Right hindlimb (tissue), 1 donor: ENCODE measurements around the gene KLHL10.
A peak's percentile ranks its signal among the peaks of the same experiment; 100 is the strongest.
"Not testable (repeated sequence)": the region's sequence is repeated elsewhere in the genome, so short reads cannot be mapped to it uniquely, and the experiment has no call there.

Experiments used
- DNase-seq: peaks from one replicate; pipeline ENCODE4 v3.0.0-alpha.2; 2018

Gene KLHL10

DNA sequence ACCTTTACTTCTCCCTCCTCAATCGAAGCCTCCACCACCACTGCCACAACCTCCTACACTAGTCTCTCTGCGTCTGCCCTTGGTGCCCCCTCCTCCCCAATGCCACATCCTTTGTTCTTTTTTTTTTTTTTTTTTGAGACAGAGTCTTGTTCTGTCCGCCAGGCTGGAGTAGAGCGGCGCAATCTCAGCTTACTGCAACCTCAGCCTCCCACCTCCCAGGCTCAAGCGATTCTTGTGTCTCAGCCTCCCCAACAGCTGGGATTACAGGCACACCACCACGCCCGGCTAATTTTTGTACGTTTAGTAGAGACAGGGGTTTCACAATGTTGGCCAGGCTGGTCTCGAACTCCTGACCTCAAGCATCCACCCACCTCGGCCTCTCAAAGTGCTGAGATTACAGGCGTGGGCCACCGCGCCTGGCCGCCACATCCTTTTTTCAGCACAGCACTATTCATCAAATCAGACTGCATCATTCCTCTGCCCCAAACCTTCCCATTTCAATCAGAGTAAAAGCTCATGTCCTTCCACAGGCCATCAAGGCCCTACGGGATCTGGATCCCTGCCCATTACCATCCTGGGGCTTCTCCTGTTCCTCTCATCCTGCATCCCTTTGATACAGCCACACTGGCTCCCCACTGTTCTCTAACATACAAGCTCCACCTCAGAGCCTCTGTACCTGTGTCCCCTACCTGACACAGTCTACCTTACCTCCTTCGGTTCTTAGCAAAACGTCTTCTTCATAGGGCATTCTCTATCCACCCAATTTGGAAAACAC is 25.6 kb downstream of the KLHL10 start:
- no peak for DNase-seq

DNA sequence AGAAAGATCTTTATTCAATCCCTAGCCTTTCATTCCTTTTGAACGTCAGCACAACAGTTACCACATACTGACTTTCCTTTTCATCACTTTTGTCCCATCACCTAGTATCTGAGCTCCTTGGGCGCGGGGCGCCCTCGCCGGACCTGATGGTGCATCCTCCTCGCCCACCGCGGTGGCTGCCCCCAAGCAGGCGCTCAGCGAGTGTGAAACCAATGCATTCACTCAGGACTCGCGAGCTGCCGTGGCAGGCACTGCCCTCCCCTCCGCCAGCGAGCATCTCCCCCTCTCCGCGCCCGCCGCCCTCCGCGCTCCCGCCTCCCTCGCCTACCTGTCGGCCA is 26.8 kb downstream of the KLHL10 start:
- no peak for DNase-seq

- peak; percentile 93 for DNase-seq
These were observed 27.4 kb downstream of the KLHL10 start, which contains the start of gene KLHL11 for GRCh38 chr17:41864836-41865595. KLHL11 (minus strand) TSS chr17:41865423; CDS start chr17:41865370, 53 bp downstream.

DNA sequence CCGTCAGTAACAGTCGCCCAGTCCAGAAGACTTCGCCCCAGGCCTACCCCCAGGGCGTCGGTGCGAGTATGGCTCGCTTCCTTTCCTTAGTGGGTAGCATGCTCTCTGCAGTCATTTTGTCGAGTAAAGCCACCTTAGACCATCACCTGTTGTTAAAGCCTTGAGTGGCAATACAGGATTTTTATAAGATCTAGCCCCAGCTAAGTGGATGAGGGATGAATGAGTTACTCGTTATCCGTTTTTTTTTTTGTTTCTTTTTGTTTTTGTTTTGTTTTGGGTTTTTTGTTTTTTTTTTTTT is 27.9 kb downstream of the KLHL10 start:
- DNase-seq = no peak

DNA sequence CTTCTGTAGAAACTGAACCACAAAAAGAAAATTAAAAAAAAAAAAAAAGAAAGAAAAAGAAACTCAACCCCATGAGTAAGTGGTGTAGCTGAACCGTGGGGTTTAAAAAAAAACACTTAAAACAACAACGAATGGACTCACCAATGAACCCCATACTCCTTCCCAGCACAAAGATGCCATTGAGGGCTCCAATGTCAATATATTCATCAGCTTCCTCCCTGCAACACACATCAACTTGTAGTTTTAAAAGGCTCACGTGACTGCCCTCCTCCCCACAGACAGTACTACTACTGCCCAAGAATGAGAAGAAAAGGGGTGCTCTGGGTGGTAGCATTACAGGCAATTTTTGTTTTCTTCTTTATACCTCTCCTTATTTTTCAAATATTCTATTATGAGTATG is 30.9 kb downstream of the KLHL10 start:
- DNase-seq = no peak

DNA sequence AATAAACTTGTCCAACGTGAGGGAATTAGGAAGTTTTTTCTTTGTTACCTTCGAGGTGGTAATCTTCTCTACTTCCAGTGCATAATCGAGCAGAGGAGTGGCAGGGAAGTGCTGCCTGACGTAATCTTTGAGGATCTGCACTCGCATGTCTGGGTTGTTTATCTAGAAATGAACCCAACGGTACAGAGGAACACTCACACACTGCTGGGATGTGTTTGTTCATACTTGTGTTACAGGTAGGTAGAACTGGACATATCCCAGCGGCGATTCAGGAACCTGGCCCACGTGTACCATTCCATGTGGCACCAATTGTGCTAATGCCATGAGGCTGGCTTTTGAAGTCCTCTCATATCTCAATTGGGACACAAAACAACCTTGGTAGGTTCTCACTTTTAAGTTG is 31.8 kb downstream of the KLHL10 start:
- DNase-seq = no peak

- DNase-seq = no peak
These were observed 32.5 kb downstream of the KLHL10 start for GRCh38 chr17:41870097-41870496.

DNA sequence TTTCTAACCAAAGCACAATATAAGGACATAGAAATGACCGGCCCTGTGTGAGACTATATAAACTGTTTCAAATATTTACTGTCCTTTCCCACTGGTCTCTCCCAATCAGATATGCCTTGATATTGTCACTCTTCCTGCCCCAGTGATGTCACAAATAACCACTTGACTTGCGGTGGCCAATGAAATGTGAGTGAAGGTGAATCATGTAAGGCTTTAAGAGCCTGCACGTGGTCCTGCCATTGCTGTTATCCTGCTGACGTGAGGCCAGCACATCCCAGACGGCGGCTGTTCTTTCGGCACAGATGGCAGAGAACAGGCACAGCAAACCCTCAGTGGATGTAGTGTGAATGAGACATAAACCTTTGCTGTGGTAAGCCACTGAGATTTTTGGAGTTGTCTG is 33.0 kb downstream of the KLHL10 start:
- DNase-seq = no peak

- no peak for DNase-seq
These were observed 34.2 kb downstream of the KLHL10 start for GRCh38 chr17:41871789-41872188.

DNA sequence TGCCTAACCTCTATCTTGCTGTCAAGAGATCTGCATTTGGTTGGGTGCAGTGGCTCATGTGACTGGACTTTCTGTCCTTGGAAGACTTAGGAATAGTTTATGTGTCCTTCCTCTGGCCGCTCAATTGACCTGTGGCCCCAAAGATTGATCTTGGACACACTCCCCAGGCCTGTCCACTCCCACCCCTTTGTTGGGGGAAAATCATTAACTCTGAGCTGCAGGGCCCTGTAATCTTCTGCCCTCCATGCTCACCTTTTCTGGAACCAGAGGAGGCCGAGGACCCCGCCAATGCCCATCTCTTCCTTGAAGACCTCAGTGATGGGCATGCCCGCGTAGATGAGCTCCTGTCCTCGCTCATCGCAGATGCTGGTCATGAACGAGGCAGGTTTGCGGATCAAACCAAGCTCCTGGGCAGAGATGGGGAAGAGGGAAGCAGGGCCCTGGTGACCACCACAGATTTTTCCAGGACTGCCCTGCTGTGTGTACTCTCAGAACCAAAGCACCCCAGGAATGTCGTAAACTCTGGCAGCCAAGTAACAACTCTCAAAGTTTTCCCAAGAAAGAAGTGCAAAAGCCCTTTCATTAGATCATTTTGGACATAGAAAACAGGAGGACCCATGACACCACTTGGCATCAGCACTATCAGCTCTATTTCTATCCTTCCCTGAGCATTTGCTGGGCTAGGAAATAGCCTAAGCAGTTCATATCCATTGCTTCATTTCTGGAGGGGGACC is 36.1 kb downstream of the KLHL10 start:
- no peak for DNase-seq

- not testable (repeated sequence) for DNase-seq
These were observed 36.7 kb downstream of the KLHL10 start for GRCh38 chr17:41874293-41874670.

GRCh38 chr17:41880130-41880529 is 42.5 kb downstream of the KLHL10 start:
- DNase-seq = no peak

DNA sequence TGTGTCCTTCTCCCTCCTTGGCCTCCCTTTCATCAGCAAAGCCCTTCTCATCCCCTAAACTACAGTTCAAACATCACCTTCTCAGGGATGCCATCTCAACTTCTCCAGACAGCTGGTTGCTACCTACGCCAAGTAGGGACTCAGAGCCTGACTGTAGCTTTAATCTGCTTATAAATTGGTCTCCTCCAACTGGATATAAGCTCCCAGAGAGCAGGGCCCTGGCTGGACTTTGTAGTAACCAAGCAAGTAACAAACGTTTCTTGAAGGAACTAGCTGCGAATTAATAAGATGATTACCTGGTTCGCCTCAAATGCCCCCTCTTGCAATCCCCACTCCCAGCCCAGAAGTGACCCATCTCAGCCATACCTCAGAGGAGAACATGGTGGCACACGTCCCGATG is 45.1 kb downstream of the KLHL10 start:
- no peak for DNase-seq

DNA sequence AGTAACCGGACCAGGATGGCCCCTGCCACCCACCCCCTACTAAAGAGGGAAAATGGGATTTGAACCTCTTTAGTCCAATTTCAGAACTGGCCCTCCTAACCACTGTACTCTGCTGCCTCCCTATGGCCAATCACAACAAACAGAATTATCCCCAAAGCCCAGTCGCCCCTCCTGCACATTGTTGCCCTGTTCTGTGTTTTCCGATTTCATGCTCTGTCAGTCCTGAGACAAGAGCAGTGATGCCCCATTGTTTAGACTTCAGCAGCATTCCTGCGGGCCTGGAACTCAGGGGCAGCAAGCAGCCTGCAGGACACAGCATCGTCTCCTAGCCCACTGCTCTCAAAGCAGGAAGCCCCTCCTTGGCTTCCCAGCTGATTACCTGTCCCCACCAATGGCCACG is 48.1 kb downstream of the KLHL10 start:
- DNase-seq = no peak

DNA sequence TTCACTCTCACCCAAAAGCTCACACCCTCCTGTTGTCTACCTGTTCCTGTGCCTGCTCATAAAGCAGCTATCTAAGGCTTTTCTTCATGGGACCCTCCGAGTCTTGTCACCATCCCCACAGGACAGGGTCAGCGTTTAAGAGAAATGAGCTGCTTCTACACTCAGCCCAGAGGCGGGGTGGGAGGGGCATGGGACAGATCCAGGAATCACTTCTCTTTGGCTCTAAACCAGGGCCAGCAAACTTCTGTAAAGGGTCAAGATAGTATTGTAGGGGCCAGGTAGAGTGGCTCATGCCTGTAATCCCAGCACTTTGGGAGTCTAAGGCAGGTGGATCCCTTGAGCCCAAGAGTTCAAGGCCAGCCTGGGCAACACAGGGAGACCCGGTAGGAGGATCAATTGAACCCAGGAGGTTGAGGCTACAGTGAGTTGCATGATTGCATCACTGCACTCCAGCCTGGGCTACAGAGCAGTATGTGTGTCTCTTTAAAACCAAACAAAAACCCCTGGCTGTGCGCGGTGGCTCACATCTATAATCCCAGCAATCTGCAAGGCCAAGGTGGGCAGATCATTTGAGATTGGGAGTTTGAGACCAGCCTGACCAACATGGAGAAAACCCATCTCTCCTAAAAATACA is 50.8 kb downstream of the KLHL10 start:
- DNase-seq = no peak

DNA sequence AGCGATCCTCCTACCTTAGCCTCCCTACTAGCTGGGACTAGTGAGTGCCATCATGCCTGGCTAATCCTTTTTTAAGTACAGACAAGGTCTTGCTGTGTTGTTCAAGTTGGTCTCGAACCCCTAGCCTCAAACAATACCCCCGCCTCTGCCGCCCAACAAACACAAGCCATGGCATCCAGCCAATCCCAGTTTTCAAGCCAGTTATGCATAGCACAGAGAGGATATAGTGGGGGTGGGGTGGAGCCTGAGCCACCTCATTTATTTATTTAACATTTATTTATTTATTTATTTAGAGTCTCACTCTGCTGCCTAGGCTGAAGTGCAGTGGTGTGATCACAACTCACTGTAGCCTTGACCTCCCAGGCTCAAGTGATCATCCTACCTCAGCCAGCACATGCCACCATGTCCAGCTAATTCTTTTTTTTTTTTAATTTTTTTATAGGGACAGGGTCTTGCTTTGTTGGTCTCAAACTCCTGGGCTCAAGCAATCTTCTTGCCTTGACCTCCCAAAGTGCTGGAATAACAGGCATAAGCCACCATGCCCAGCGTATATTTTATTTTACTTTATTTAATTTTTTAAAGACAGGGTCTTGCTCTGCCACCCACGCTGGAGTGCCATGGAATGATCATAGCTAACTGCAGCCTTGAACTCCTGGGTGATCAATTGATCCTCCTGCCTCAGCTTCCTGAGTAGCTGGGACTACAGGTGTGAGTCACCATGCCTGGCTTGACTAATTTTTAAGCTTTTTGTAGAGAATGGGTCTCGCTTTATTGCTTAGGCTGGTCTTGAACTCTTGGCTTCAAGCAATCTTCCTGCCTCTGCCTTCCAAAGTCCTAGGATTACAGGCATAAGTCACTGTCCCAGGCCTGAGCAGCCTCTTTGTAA is 53.8 kb downstream of the KLHL10 start:
- no peak for DNase-seq

GRCh38 chr17:41892021-41892376 is 54.4 kb downstream of the KLHL10 start:
- no peak for DNase-seq

GRCh38 chr17:41893384-41893783 is 55.8 kb downstream of the KLHL10 start:
- no peak for DNase-seq

GRCh38 chr17:41894791-41895331 is 57.2 kb downstream of the KLHL10 start:
- DNase-seq = no peak

DNA sequence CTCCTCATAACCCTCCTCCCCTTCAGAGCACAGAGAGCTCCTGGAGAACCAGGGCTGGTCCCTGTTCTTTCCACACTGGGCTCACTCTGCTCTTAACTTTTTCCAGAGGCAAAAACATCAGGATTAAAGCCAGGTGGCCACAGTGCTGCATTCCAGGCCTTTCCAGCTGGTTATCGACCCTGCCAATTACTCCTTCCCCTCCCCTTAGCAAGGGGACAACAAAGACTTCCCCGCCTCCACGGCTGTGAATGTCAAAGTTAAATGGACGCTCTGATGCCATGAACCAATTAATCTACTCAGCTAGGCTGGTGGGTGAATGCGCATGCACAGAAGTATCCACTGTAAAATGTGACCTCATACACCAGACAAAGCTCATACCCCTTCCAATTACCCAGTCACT is 58.0 kb downstream of the KLHL10 start:
- peak; percentile 75 for DNase-seq

DNA sequence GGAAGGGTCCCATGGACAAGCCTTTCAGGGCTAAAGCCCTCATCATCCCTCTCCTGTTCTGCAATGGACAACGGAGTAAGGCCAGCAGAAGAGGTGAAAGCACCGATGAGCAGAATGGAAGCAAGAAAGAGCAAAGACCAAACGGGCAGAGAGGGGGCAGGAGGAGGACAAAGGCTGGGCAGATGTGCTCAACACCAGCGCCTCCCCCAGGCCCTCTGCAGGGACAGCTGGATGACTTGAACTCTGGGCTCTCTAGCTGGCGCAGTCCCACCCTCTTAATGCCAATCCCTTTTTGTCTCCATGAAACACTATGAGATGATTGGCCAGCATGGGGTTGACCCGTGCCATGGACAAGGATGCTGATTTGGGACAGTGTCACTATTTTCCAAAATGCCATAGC is 59.1 kb downstream of the KLHL10 start:
- no peak for DNase-seq
